ENCODE data around the gene CCDC141.
A peak's percentile ranks its signal among the peaks of the same experiment; 100 is the strongest.
"Not testable (repeated sequence)": the region's sequence is repeated elsewhere in the genome, so short reads cannot be mapped to it uniquely, and the experiment has no call there.

The CCDC141 gene

GRCh38 chr2:179049546-179050311 lies at the start of gene CCDC141:
Gene CCDC141, minus strand, starts transcription at chr2:179050137. Its CDS starts 196 bp downstream, at chr2:179049941.
- H3K27ac ChIP-seq, result peak within 1 kb of the TSS in 1 of 2 donors; percentile 48
- no peak for DNase-seq (ENCODE audit: low spot score)
- H3K4me3 ChIP-seq, result peak within 1 kb of the TSS; percentile 53
- TF ChIP-seq CTCF (IDR thresholded peaks at IDR 0.05), result no peak

- no peak for TF ChIP-seq CTCF (IDR thresholded peaks at IDR 0.05)
- no peak for DNase-seq (ENCODE audit: low spot score)
- H3K4me3 ChIP-seq, result no peak overlapping the region
- H3K27ac ChIP-seq, result no peak overlapping the region
Measured at GRCh38 chr2:179098080-179098689, 48.2 kb upstream of the CCDC141 start.

GRCh38 chr2:179097131-179097530 lies 47.2 kb upstream of the CCDC141 start:
- no peak for TF ChIP-seq CTCF (IDR thresholded peaks at IDR 0.05)
- H3K27ac ChIP-seq, result no peak overlapping the region
- DNase-seq (ENCODE audit: low spot score), result no peak
- H3K4me3 ChIP-seq, result no peak overlapping the region

GRCh38 chr2:179096090-179096489 lies 46.2 kb upstream of the CCDC141 start:
- TF ChIP-seq CTCF (IDR thresholded peaks at IDR 0.05), result no peak
- DNase-seq (ENCODE audit: low spot score), result no peak
- H3K27ac ChIP-seq, result no peak overlapping the region
- H3K4me3 ChIP-seq, result no peak overlapping the region

- not testable (repeated sequence) for H3K4me3 ChIP-seq; H3K27ac ChIP-seq; DNase-seq (ENCODE audit: low spot score)
Measured at GRCh38 chr2:179092912-179093311, 43.0 kb upstream of the CCDC141 start.

GRCh38 chr2:179082697-179083096 lies 32.8 kb upstream of the CCDC141 start:
- no peak for TF ChIP-seq CTCF (IDR thresholded peaks at IDR 0.05)
- no peak for DNase-seq (ENCODE audit: low spot score)

GRCh38 chr2:179081954-179082353 lies 32.0 kb upstream of the CCDC141 start:
- no peak overlapping the region for H3K4me3 ChIP-seq
- DNase-seq (ENCODE audit: low spot score), result no peak
- no peak overlapping the region for H3K27ac ChIP-seq
- no peak for TF ChIP-seq CTCF (IDR thresholded peaks at IDR 0.05)

More at GRCh38 chr2:179082697-179083096, 32.8 kb upstream of the CCDC141 start:
- Histone ChIP-seq H3K4me3 (no peak overlapping the region), H3K27ac (no peak overlapping the region)
